Neural cell (in vitro differentiated cells): Measurements from ENCODE around the gene PLP1. TPM values are rescaled to one million over a fixed set of nuclear protein-coding genes. Genes with fewer than 3 reads are reported as not detected.

Experiments
- H2AFZ ChIP-seq: fragments of 200-600, 300-800 bp; sonication (generic), shearing (Covaris generic); 2 replicates; pipeline ENCODE4 v1.6.0; 2014; ENCODE audit warnings: low read depth, mild to moderate bottlenecking, antibody characterized with exemption, low read length, moderate library complexity
- H3F3A ChIP-seq: fragments of 200-600 bp; shearing (Covaris generic); 2 replicates; pipeline ENCODE4 v1.6.1; 2016; ENCODE audit warnings: mild to moderate bottlenecking, moderate library complexity, mixed read lengths, antibody characterized with exemption, low read length; ENCODE audit not compliant: insufficient read depth, poor library complexity, severe bottlenecking
- H3K27ac ChIP-seq: fragments of 200-600, 300-800 bp; sonication (generic), shearing (Covaris generic); 2 replicates; pipeline ENCODE4 v1.5.1; 2014; ENCODE audit warnings: mild to moderate bottlenecking, low read length, moderate library complexity
- H3K27me3 ChIP-seq: fragments of 300-800, 200-600 bp; sonication (generic), shearing (Covaris generic); 2 replicates; pipeline ENCODE4 v1.6.0; 2014; ENCODE audit warnings: mild to moderate bottlenecking, low read depth, low read length, moderate library complexity; ENCODE audit not compliant: insufficient read depth
- H3K36me3 ChIP-seq: fragments of 300-800, 200-600 bp; sonication (generic), shearing (Covaris generic); 2 replicates; pipeline ENCODE4 v1.5.1; 2014; ENCODE audit warnings: mild to moderate bottlenecking, antibody characterized with exemption, low read length, moderate library complexity; ENCODE audit not compliant: insufficient read depth
- H3K4me2 ChIP-seq: fragments of 300-800, 200-600 bp; sonication (generic), shearing (Covaris generic); 2 replicates; pipeline ENCODE4 v1.6.0; 2014; ENCODE audit warnings: mild to moderate bottlenecking, low read length
- H3K4me3 ChIP-seq: fragments of 300-800, 200-600 bp; sonication (generic), shearing (Covaris generic); 2 replicates; pipeline ENCODE4 v1.5.1; 2014; ENCODE audit warnings: mild to moderate bottlenecking, low read length, moderate library complexity
- H3K79me2 ChIP-seq: fragments of 200-600 bp; shearing (Covaris generic); replicated peaks from 2 replicates; pipeline ENCODE4 v1.6.0; 2014; ENCODE audit warnings: mild to moderate bottlenecking, low read length, moderate library complexity; ENCODE audit not compliant: insufficient read depth
- H3K9ac ChIP-seq: fragments of 300-800, 200-600 bp; sonication (generic), shearing (Covaris generic); 2 replicates; pipeline ENCODE4 v1.6.1; 2016; ENCODE audit warnings: mild to moderate bottlenecking, low read length, mixed read lengths
- H3K9me2 ChIP-seq: fragments of 200-600 bp; shearing (Covaris generic); 2 replicates; pipeline ENCODE4 v1.6.1; 2016; ENCODE audit warnings: mild to moderate bottlenecking, low read length, mixed read lengths; ENCODE audit not compliant: insufficient read depth
- H3K9me3 ChIP-seq: fragments of 200-600, 300-800 bp; sonication (generic), shearing (Covaris generic); 2 replicates; pipeline ENCODE4 v1.6.1; 2016; ENCODE audit warnings: mild to moderate bottlenecking, mixed run types, low read length, moderate library complexity, mixed read lengths
- H4K20me1 ChIP-seq: fragments of 200-600 bp; shearing (Covaris generic); 2 replicates; pipeline ENCODE4 v1.6.1; 2016; ENCODE audit warnings: mild to moderate bottlenecking, mixed run types; ENCODE audit not compliant: insufficient read depth
- EP300 ChIP-seq: fragments of 450-650 bp; conservative IDR thresholded peaks from 2 replicates; pipeline ENCODE4 v1.6.1; 2014; ENCODE audit warnings: antibody characterized with exemption, mild to moderate bottlenecking, moderate library complexity; ENCODE audit not compliant: poor library complexity, severe bottlenecking
- EZH2 ChIP-seq: fragments of 200-600, 300-800 bp; shearing (Covaris generic), sonication (generic); IDR thresholded peaks from 2 replicates; pipeline ENCODE4 v1.6.1; 2014; ENCODE audit warnings: antibody characterized with exemption, low read length, borderline replicate concordance, mild to moderate bottlenecking; ENCODE audit not compliant: insufficient read depth, poor library complexity, severe bottlenecking
- MXI1 ChIP-seq: fragments of 450-650 bp; conservative IDR thresholded peaks from 2 replicates; pipeline ENCODE4 v1.6.1; 2014; ENCODE audit warnings: antibody characterized with exemption, mild to moderate bottlenecking; ENCODE audit not compliant: poor library complexity, severe bottlenecking
- POLR2AphosphoS5 ChIP-seq: IDR thresholded peaks from 2 replicates; pipeline ENCODE4 v1.6.1; 2012
- RAD21 ChIP-seq: fragments of 450-650 bp; conservative IDR thresholded peaks from 2 replicates; pipeline ENCODE4 v1.6.1; 2014; ENCODE audit warnings: antibody characterized with exemption, mild to moderate bottlenecking, moderate library complexity
- SMC3 ChIP-seq: fragments of 450-650 bp; conservative IDR thresholded peaks from 2 replicates; pipeline ENCODE4 v1.6.1; 2014; ENCODE audit warnings: antibody characterized with exemption, mild to moderate bottlenecking, moderate library complexity; ENCODE audit not compliant: poor library complexity
- TAF1 ChIP-seq: IDR thresholded peaks from 2 replicates; pipeline ENCODE4 v1.6.1; 2012; ENCODE audit warnings: low read depth
- polyA plus RNA-seq: library from polyadenylated mRNA; depleted of rRNA; stranded (reverse); fragments of >200 nt; gene quantifications from 2 replicates; pipeline ENCODE4 v1.2.3, GENCODE V29; 2014
- TF ChIP-seq, protein P1 (sequence below): fragments of 450-650 bp; IDR thresholded peaks from 2 replicates; pipeline ENCODE4 v1.5.1; 2014; ENCODE audit warnings: antibody characterized with exemption, mild to moderate bottlenecking, moderate library complexity; ENCODE audit not compliant: poor library complexity, severe bottlenecking
- TF ChIP-seq, protein P2 (sequence below): IDR thresholded peaks from 2 replicates; pipeline ENCODE4 v1.6.1; 2012; ENCODE audit warnings: borderline replicate concordance

PLP1 gene
- polyA plus RNA-seq, 1 donor from 2014 or later = 0.71 TPM

DNA sequence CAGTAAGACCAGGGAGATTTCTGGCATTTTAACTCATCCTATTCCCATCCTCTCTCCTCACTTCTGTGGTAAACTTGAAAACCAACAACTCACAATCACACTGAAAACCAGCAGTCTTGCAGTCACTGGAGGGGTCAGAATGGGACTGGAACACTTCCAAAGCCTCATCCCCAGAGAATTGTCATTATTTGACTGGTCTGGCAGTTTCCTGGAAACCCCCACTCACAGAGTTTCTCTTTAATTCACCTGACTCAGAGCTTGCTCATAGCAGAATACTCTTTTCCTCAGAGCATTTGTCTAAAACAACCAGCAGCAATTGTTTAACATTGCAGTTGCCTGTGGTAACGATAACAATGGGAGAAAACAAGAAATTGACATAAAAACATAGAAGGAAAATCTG lies 62.8 kb downstream of the PLP1 start:
- Histone ChIP-seq H4K20me1 (no peaks in the 10 kb centered on the region), H3K9me2 (no peaks in the 10 kb centered on the region), H3K9me3 (no peaks in the 10 kb centered on the region), H3K36me3 (no peaks in the 10 kb centered on the region), H3K27ac (no peak overlapping the region), H2AFZ (no peak overlapping the region), H3F3A (no peaks in the 10 kb centered on the region), H3K27me3 (no peaks in the 10 kb centered on the region), H3K9ac (no peak overlapping the region), H3K4me3 (no peak overlapping the region), H3K4me2 (no peak overlapping the region), H3K79me2 (no peaks in the 10 kb centered on the region)
- TF ChIP-seq, protein P1, sequence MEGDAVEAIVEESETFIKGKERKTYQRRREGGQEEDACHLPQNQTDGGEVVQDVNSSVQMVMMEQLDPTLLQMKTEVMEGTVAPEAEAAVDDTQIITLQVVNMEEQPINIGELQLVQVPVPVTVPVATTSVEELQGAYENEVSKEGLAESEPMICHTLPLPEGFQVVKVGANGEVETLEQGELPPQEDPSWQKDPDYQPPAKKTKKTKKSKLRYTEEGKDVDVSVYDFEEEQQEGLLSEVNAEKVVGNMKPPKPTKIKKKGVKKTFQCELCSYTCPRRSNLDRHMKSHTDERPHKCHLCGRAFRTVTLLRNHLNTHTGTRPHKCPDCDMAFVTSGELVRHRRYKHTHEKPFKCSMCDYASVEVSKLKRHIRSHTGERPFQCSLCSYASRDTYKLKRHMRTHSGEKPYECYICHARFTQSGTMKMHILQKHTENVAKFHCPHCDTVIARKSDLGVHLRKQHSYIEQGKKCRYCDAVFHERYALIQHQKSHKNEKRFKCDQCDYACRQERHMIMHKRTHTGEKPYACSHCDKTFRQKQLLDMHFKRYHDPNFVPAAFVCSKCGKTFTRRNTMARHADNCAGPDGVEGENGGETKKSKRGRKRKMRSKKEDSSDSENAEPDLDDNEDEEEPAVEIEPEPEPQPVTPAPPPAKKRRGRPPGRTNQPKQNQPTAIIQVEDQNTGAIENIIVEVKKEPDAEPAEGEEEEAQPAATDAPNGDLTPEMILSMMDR = no peak
- no peak for TF ChIP-seq SMC3
- no peak for TF ChIP-seq TAF1
- TF ChIP-seq EP300 = no peak
- TF ChIP-seq MXI1 = no peak
- TF ChIP-seq EZH2 = no peak
- no peak for TF ChIP-seq RAD21
- no peak for TF ChIP-seq POLR2AphosphoS5
- TF ChIP-seq, protein P2, sequence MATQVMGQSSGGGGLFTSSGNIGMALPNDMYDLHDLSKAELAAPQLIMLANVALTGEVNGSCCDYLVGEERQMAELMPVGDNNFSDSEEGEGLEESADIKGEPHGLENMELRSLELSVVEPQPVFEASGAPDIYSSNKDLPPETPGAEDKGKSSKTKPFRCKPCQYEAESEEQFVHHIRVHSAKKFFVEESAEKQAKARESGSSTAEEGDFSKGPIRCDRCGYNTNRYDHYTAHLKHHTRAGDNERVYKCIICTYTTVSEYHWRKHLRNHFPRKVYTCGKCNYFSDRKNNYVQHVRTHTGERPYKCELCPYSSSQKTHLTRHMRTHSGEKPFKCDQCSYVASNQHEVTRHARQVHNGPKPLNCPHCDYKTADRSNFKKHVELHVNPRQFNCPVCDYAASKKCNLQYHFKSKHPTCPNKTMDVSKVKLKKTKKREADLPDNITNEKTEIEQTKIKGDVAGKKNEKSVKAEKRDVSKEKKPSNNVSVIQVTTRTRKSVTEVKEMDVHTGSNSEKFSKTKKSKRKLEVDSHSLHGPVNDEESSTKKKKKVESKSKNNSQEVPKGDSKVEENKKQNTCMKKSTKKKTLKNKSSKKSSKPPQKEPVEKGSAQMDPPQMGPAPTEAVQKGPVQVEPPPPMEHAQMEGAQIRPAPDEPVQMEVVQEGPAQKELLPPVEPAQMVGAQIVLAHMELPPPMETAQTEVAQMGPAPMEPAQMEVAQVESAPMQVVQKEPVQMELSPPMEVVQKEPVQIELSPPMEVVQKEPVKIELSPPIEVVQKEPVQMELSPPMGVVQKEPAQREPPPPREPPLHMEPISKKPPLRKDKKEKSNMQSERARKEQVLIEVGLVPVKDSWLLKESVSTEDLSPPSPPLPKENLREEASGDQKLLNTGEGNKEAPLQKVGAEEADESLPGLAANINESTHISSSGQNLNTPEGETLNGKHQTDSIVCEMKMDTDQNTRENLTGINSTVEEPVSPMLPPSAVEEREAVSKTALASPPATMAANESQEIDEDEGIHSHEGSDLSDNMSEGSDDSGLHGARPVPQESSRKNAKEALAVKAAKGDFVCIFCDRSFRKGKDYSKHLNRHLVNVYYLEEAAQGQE = no peak

Other genes starting within 250 kb of the PLP1 start
- gene TCEAL4, start 191.3 kb upstream of the PLP1 start, polyA plus RNA-seq = 121 and 130 TPM in 2 replicates
- 38.2 and 42.5 TPM in 2 replicates for gene TCEAL3, start 168.9 kb upstream of the PLP1 start, polyA plus RNA-seq
- 89.4 and 101 TPM in 2 replicates for gene TCEAL1, start 147.9 kb upstream of the PLP1 start, polyA plus RNA-seq
- 1,340 and 1,433 TPM in 2 replicates for gene MORF4L2, start 90.1 kb upstream of the PLP1 start, polyA plus RNA-seq
- gene TMEM31, start 65.9 kb upstream of the PLP1 start, polyA plus RNA-seq = 1.0 and 1.6 TPM in 2 replicates
- gene RAB9B, start 55.4 kb downstream of the PLP1 start, polyA plus RNA-seq = 50.6 TPM in 2 replicates
- gene TMSB15B, start 185.8 kb downstream of the PLP1 start, polyA plus RNA-seq = 128 and 133 TPM in 2 replicates
- gene H2BW1, start 236.9 kb downstream of the PLP1 start, polyA plus RNA-seq = not detected in 2 replicates